Skeletal muscle satellite cell (primary cell): ENCODE results near the gene TENT4A.

ENCODE experiments used
- H3K27me3 ChIP-seq: 2 replicates; pipeline ENCODE4 v1.7.0; 2013; ENCODE audit warnings: low read length; ENCODE audit not compliant: control insufficient read depth, insufficient read depth
- H3K36me3 ChIP-seq: 2 replicates; pipeline ENCODE4 v1.7.0; 2013; ENCODE audit warnings: mild to moderate bottlenecking, control low read depth, low read length; ENCODE audit not compliant: insufficient read depth
- H3K4me1 ChIP-seq: 2 replicates; pipeline ENCODE4 v1.7.0; 2013; ENCODE audit warnings: low read length; ENCODE audit not compliant: control insufficient read depth, insufficient read depth
- H3K4me2 ChIP-seq: 2 replicates; pipeline ENCODE4 v1.7.0; 2013; ENCODE audit warnings: mild to moderate bottlenecking, low read length
- H3K4me3 ChIP-seq: 2 replicates; pipeline ENCODE4 v1.7.0; 2013; ENCODE audit warnings: low read length
- H3K9ac ChIP-seq: 2 replicates; pipeline ENCODE4 v1.7.0; 2013; ENCODE audit warnings: mild to moderate bottlenecking, low read depth, low read length, moderate library complexity
- H3K9me3 ChIP-seq: replicated peaks from 2 replicates; pipeline ENCODE4 v1.7.0; 2013; ENCODE audit warnings: mild to moderate bottlenecking, control low read depth, low read length

The TENT4A gene

DNA sequence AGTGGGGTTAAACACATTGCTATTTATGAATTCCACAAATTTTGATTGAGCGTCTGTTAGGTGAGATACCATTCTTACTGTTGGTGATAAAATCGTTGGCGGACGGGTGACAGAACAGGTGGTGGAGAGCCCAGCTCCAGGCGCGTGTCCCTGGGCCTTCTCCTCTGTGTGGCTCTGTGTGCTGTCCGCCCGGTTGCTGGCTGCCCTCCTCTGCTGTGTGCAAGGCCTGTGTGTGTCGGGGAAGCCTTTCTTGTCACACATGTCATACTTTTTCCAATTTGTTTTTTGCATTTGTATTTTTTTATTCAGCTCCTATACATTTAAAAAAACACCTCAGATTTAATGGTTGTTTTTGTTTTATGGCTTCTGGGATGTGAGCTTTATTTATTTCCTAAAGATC is 33.9 kb downstream of the TENT4A start:
- Histone ChIP-seq H3K9ac (no peak overlapping the region), H3K4me3 (no peak overlapping the region), H3K36me3 (peaks cover 63% of the 10 kb centered on the region), H3K4me1 (no peaks in the 10 kb centered on the region), H3K9me3 (no peaks in the 10 kb centered on the region), H3K27me3 (no peaks in the 10 kb centered on the region), H3K4me2 (no peak overlapping the region)

DNA sequence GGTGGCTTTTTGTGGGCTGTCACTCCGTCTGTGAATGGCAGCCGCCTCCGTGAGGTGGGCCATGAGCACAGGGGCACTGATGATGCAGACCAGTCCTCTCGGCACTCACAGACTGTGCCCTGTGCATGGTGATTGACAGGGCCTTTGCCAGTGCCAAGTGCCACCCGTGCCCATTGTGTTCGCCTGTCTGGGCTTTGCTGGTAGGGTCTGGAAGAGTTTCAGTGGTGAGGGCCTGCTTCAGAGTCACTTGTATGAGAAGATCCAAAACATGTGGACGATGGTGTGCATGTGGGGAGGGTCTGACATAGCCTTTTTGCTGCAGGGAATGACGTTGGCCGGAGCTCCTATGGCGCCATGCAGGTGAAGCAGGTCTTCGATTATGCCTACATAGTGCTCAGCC is 34.9 kb downstream of the TENT4A start:
- Histone ChIP-seq H3K4me2 (no peak overlapping the region), H3K9me3 (no peaks in the 10 kb centered on the region), H3K4me3 (no peak overlapping the region), H3K36me3 (peaks cover 64% of the 10 kb centered on the region), H3K4me1 (no peaks in the 10 kb centered on the region), H3K27me3 (no peaks in the 10 kb centered on the region), H3K9ac (no peak overlapping the region)

DNA sequence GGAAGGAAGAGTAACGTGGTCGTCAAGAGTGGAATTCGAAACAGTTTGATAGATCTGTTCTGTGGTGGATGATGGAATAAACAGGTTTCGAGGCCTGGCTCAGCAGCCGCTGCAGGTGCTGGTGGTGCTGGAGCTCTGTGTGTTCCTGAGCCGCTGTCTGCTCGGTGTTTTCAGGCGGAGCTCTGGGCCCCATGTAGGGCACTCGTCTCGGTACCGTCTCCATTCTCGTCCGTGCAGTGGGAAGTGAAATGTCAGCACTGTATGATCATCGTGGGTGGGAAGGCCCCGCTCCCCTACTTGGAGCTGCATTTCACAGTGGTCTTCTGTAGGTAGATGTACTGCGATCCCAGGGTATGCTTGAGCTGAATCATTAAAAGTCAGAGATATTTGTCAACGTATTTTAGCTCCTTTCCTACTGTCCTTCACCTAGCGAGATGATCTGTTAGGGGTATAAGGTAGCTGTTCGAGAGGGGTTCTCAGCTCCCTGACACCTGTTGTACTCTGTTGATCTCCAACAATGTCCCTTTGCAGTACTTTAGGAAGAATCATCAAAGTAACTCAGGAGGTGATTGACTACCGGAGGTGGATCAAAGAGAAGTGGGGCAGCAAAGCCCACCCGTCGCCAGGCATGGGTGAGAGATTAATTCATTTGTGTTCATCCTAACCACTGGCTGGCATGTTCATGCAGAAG is 35.9 kb downstream of the TENT4A start:
- Histone ChIP-seq H3K4me3 (no peak overlapping the region), H3K4me2 (no peak overlapping the region), H3K36me3 (peaks cover 63% of the 10 kb centered on the region), H3K9me3 (no peaks in the 10 kb centered on the region), H3K9ac (no peak overlapping the region), H3K27me3 (no peaks in the 10 kb centered on the region), H3K4me1 (no peaks in the 10 kb centered on the region)

DNA sequence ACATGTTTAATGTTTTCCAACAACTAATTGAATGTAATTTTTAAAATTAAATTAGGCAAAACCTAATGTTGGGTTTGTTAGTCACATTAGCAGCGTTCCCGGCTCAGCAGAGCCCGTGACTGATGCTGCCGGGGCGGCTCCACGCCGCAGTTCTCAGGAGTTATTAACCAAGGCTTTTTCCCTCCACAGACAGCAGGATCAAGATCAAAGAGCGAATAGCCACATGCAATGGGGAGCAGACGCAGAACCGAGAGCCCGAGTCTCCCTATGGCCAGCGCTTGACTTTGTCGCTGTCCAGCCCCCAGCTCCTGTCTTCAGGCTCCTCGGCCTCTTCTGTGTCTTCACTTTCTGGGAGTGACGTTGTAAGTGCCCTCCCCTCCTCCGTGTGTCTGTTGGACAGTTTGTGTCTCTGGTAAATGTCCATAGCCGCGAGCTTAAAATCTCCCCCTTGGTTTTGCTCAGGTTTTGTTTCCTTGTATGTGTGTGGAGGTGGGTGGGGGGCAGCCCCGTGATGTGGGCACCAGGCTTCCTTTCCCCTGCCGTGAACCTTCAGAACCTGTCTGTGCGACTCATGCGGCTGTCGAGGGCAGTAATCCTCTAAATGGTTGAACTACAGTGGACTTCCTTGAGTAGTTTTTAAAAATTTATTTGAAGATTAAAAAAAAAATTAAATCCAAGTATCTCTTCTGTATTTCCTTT is 37.1 kb downstream of the TENT4A start:
- Histone ChIP-seq H3K27me3 (no peaks in the 10 kb centered on the region), H3K4me2 (no peak overlapping the region), H3K36me3 (peaks cover 74% of the 10 kb centered on the region), H3K4me3 (no peak overlapping the region), H3K4me1 (no peaks in the 10 kb centered on the region), H3K9ac (no peak overlapping the region), H3K9me3 (no peaks in the 10 kb centered on the region)

DNA sequence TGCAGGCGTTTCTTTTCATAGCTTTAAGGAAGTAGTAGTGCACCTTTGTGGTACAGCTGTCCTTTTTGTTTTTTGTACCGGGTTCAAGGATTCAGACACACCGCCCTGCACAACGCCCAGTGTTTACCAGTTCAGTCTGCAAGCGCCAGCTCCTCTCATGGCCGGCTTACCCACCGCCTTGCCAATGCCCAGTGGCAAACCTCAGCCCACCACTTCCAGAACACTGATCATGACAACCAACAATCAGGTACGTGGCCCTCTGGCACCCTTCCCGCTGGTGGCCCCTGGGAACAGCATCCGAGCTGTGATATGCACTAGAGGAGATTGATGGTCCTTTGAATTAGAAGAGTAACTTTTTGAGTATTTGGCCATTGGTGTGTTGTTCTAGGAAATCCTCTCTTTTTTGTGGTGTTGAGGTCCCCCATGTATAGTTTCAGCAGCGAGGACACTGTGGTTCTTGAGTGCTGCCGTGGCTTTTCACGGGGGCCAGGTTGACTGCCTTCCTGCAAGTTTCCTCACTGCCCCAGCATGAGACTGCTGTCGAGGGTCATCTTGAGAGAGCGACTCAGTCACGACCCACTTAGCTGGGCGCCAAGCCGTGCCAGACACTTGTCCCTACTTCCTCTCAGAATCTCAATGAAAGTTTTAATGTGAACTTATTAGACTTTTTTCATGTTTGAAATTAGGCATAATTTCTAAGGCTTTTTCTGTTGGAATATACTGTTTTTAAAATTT is 37.9 kb downstream of the TENT4A start:
- H3K4me3 ChIP-seq: no peak overlapping the region
- no peaks in the 10 kb centered on the region for H3K4me1 ChIP-seq
- no peaks in the 10 kb centered on the region for H3K27me3 ChIP-seq
- no peak overlapping the region for H3K4me2 ChIP-seq
- H3K9ac ChIP-seq: no peak overlapping the region
- no peaks in the 10 kb centered on the region for H3K9me3 ChIP-seq
- H3K36me3 ChIP-seq: peaks cover 78% of the 10 kb centered on the region

DNA sequence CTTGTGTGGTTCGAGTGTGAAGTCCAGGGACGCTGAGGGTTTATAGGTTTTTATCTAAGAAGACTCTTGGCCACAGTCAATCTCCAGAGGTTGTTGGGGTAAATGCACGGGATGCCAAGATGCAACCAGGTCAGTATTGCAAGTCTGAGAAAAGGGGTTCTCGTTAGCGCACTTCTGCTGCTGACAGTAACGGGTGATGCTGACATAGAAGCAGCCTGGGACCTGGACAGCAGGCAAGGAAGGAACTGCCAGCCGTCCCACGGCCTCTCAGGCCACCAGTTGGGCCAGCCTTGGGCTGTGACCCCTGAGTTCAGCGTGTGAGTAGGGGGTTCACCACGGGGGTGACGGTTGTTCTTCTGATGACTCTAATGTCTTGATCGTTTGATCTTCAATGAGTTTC is 39.0 kb downstream of the TENT4A start:
- Histone ChIP-seq H3K9ac (no peak overlapping the region), H3K27me3 (no peaks in the 10 kb centered on the region), H3K4me1 (no peaks in the 10 kb centered on the region), H3K36me3 (peaks cover 73% of the 10 kb centered on the region), H3K9me3 (no peaks in the 10 kb centered on the region), H3K4me3 (no peak overlapping the region), H3K4me2 (no peak overlapping the region)

DNA sequence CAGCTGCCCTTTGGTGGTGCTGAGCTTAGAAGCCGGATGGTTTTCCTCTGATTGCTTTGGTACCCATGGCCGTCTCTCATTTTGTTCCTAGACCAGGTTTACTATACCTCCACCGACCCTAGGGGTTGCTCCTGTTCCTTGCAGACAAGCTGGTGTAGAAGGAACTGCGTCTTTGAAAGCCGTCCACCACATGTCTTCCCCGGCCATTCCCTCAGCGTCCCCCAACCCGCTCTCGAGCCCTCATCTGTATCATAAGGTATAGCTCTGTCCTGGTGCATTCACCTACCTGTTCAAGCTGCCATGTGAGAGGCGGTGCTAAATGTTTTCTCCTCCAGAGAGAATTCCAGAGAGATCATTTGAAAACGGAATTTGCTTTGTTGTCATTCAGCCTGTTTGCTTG is 39.5 kb downstream of the TENT4A start:
- no peaks in the 10 kb centered on the region for H3K9me3 ChIP-seq
- H3K9ac ChIP-seq: no peak overlapping the region
- no peaks in the 10 kb centered on the region for H3K27me3 ChIP-seq
- H3K4me1 ChIP-seq: no peaks in the 10 kb centered on the region
- peaks cover 72% of the 10 kb centered on the region for H3K36me3 ChIP-seq
- H3K4me3 ChIP-seq: no peak overlapping the region
- no peak overlapping the region for H3K4me2 ChIP-seq

DNA sequence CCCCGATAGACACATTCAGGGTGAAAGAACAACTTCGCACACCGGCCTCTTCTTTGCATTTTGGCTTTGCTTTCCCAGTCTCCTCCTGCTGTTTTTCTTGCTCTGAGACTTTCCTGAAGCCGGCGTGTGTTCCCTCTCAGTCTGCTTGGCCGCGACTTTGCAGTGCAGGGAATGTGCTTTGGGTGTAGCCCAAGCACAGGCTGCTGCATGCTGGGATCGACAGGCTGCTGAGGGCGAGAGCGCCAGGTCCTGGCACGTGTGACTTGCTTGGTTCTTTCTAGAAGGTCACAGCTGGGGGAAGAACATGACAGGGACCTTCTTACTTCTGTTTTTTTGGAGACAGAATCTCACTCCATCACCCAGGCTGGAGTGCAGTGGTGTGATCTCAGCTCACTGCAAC is 40.6 kb downstream of the TENT4A start:
- peaks cover 72% of the 10 kb centered on the region for H3K36me3 ChIP-seq
- H3K4me1 ChIP-seq: no peaks in the 10 kb centered on the region
- no peak overlapping the region for H3K4me2 ChIP-seq
- no peak overlapping the region for H3K9ac ChIP-seq
- H3K9me3 ChIP-seq: no peaks in the 10 kb centered on the region
- no peaks in the 10 kb centered on the region for H3K27me3 ChIP-seq
- H3K4me3 ChIP-seq: no peak overlapping the region

DNA sequence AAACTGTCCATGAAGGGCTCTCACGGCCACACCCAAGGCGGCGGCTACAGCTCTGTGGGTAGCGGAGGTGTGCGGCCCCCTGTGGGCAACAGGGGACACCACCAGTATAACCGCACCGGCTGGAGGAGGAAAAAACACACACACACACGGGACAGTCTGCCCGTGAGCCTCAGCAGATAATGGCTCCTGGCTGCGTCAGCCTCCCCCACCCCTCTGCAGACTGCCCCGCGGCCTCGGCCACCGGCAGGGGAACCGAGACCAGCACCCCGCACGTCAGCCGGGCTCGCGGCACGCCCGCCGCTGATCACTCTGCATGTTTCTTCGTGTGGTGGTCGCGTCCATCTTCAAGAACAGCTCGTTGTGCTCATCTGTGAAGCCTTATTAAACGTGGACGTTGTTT is 41.5 kb downstream of the TENT4A start:
- H3K4me2 ChIP-seq: no peak overlapping the region
- H3K27me3 ChIP-seq: no peaks in the 10 kb centered on the region
- no peak overlapping the region for H3K9ac ChIP-seq
- H3K4me3 ChIP-seq: no peak overlapping the region
- no peaks in the 10 kb centered on the region for H3K9me3 ChIP-seq
- H3K4me1 ChIP-seq: no peaks in the 10 kb centered on the region
- H3K36me3 ChIP-seq: peaks cover 74% of the 10 kb centered on the region

DNA sequence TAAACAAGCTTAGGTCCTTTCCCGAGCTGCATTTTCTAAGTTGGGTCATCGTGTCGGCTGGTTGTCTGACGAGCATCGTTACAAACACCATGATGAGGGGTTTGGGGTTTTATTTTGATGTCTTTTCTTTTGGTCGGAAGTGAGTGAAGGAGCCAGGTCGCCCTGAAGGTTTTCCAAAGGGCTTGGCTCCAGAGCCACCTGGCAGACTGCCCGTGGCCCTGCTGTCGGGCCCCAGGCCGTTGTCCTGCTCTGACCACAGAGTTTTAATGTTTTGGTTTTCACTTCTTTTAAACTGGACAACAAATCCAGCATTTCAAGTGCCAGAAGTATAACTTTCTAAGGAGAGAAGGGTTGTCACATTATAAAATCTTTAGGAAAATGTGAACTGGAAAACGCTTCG is 42.3 kb downstream of the TENT4A start:
- H3K4me2 ChIP-seq: no peak overlapping the region
- no peak overlapping the region for H3K9ac ChIP-seq
- peaks cover 71% of the 10 kb centered on the region for H3K36me3 ChIP-seq
- no peaks in the 10 kb centered on the region for H3K27me3 ChIP-seq
- no peaks in the 10 kb centered on the region for H3K9me3 ChIP-seq
- no peak overlapping the region for H3K4me3 ChIP-seq
- no peaks in the 10 kb centered on the region for H3K4me1 ChIP-seq

DNA sequence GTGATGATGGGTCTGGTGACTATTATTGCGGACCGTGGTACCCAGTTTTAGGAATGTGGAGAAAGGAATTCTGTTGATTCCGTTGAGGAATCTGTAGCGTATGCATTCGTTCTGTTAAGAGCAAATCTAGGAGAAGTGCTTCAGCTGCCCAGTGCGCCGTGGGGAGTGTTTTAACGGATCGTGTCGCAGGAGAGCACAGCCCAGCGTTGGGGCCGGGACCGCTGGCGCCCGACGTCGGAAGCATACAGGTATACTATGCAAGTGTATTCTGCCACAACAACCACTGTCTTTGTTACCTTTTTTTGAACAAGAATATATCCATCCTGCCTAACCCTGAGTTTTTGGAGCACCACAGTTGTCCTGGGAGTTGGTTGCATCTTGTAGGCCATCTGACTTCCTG is 42.7 kb downstream of the TENT4A start:
- Histone ChIP-seq H3K4me1 (no peaks in the 10 kb centered on the region), H3K36me3 (peaks cover 69% of the 10 kb centered on the region), H3K4me3 (no peak overlapping the region), H3K9me3 (no peaks in the 10 kb centered on the region), H3K4me2 (no peak overlapping the region), H3K9ac (no peak overlapping the region), H3K27me3 (no peaks in the 10 kb centered on the region)
